HCT116 (cell line): ENCODE data around the gene CLN6. TPM values are rescaled to one million over a fixed set of nuclear protein-coding genes. Genes with fewer than 3 reads are reported as not detected.

Experiments used
- ATAC-seq: fragments of 200-7000 bp; cut with Tn5 transposase; 2 replicates; pipeline ENCODE4 v1.9.1; 2020; ENCODE audit warnings: mild to moderate bottlenecking, moderate library complexity
- BruUV-seq: library from RNA; stranded (reverse); fragments of 400-500 nt; replicated peaks from 2 replicates; lab custom pipeline; 2021; lab: Mats Ljungman, UMichigan
- CTCF ChIA-PET: fragments of 300-600 bp; sonication (Branson Sonifier 250); formaldehyde crosslinking; loops from one replicate; lab custom pipeline; 2021; ENCODE audit warnings: antibody characterized with exemption; lab: Charles Lee
- POLR2A ChIA-PET: fragments of 300-600, 350-600 bp; sonication (Branson Sonifier 250); formaldehyde crosslinking; loops from one replicate; lab custom pipeline; 2021; ENCODE audit warnings: antibody characterized with exemption; lab: Charles Lee
- RAD21 ChIA-PET, 2 experiments: fragments of 300-600 bp; sonication (Branson Sonifier 250); formaldehyde crosslinking; loops; one replicate each; lab custom pipeline; 2023; ENCODE audit warnings: low total read pairs in 2 of 2; ENCODE audit not compliant: uncharacterized antibody in 2 of 2, unreplicated experiment in 2 of 2, low non-redundant PET in 1 of 2; lab: Charles Lee
- DNase-seq: peaks from one replicate; pipeline ENCODE4 v3.0.0-alpha.2; 2010; ENCODE audit warnings: low read depth, low spot score
- H2AFZ ChIP-seq: fragments of 200-600 bp; shearing (Covaris generic), sonication (generic); 2 replicates; pipeline ENCODE4 v1.6.1; 2017; ENCODE audit warnings: low read depth, mixed run types, mixed read lengths, antibody characterized with exemption, low read length; ENCODE audit not compliant: poor library complexity, severe bottlenecking
- H3K27ac ChIP-seq: 2 replicates; pipeline ENCODE4 v1.5.1; 2012; ENCODE audit warnings: low read depth, low read length
- H3K27me3 ChIP-seq: fragments of 200-600 bp; sonication (generic); 2 replicates; pipeline ENCODE4 v1.6.1; 2016; ENCODE audit warnings: mixed run types, low read length, mixed read lengths; ENCODE audit not compliant: insufficient read depth
- H3K36me3 ChIP-seq, 2 experiments: fragments of 200-500 bp in 1 of 2; fragments of 200-600 bp in 1 of 2; sonication (Bioruptor generic) in 1 of 2; sonication (generic) in 1 of 2; 2 replicates each; pipeline versions ENCODE4 v1.5.1 to v1.6.1; 2014 to 2016; ENCODE audit warnings: low read length in 2 of 2, inconsistent platforms in 1 of 2, mixed read lengths in 1 of 2, mixed run types in 1 of 2; ENCODE audit not compliant: insufficient read depth in 2 of 2, control insufficient read depth in 1 of 2
- H3K4me1 ChIP-seq, 2 experiments: fragments of 200-600 bp in 1 of 2; sonication (generic) in 1 of 2; 2 replicates each; pipeline versions ENCODE4 v1.5.1 to v1.6.1; 2012 to 2017; ENCODE audit warnings: low read length in 2 of 2, inconsistent platforms in 1 of 2, mild to moderate bottlenecking in 1 of 2, mixed read lengths in 1 of 2, mixed run types in 1 of 2, moderate library complexity in 1 of 2; ENCODE audit not compliant: insufficient read depth in 2 of 2, control insufficient read depth in 1 of 2
- H3K4me2 ChIP-seq: fragments of 200-600 bp; sonication (generic); 2 replicates; pipeline ENCODE4 v1.6.1; 2017; ENCODE audit warnings: mixed run types, low read length, mixed read lengths
- H3K4me3 ChIP-seq, 2 experiments: fragments of 200-600 bp in 1 of 2; sonication (generic) in 1 of 2; replicated peaks in 1 of 2; 2 replicates each; pipeline ENCODE4 v1.5.1; 2011 to 2016; ENCODE audit warnings: low read length in 2 of 2, control low read depth in 1 of 2, low read depth in 1 of 2, mild to moderate bottlenecking in 1 of 2, mixed read lengths in 1 of 2, mixed run types in 1 of 2
- H3K79me2 ChIP-seq: fragments of 200-600 bp; sonication (generic); 2 replicates; pipeline ENCODE4 v1.6.1; 2017; ENCODE audit warnings: mild to moderate bottlenecking, mixed run types, low read length, moderate library complexity, mixed read lengths; ENCODE audit not compliant: insufficient read depth
- H3K9ac ChIP-seq: fragments of 200-600 bp; sonication (generic); 2 replicates; pipeline ENCODE4 v1.6.1; 2016; ENCODE audit warnings: low read length, mixed read lengths
- H3K9me2 ChIP-seq: fragments of 200-600 bp; sonication (generic), shearing (Covaris generic); 2 replicates; pipeline ENCODE4 v1.6.1; 2017; ENCODE audit warnings: mixed run types, mild to moderate bottlenecking, moderate library complexity; ENCODE audit not compliant: insufficient read depth
- H3K9me3 ChIP-seq, 2 experiments: fragments of 200-500 bp in 1 of 2; fragments of 200-600 bp in 1 of 2; sonication (Bioruptor generic) in 1 of 2; sonication (generic) in 1 of 2; 2 replicates each; pipeline ENCODE4 v1.6.1; 2014 to 2017; ENCODE audit warnings: low read length in 2 of 2, mixed read lengths in 2 of 2, inconsistent platforms in 1 of 2, low read depth in 1 of 2, mild to moderate bottlenecking in 1 of 2, mixed run types in 1 of 2, moderate library complexity in 1 of 2; ENCODE audit not compliant: control insufficient read depth in 1 of 2, insufficient read depth in 1 of 2
- H4K20me1 ChIP-seq: fragments of 200-600 bp; sonication (generic), shearing (Covaris generic); 2 replicates; pipeline ENCODE4 v1.6.1; 2017; ENCODE audit warnings: mixed run types, mild to moderate bottlenecking, moderate library complexity; ENCODE audit not compliant: insufficient read depth
- CEBPB ChIP-seq: IDR thresholded peaks from 2 replicates; pipeline ENCODE4 v1.6.1; 2012; ENCODE audit warnings: low read depth
- EGR1 ChIP-seq: IDR thresholded peaks from 2 replicates; pipeline ENCODE4 v1.6.1; 2012; ENCODE audit warnings: low read depth
- ELF1 ChIP-seq: IDR thresholded peaks from 2 replicates; pipeline ENCODE4 v1.6.1; 2012; ENCODE audit warnings: low read depth, borderline replicate concordance
- EZH2 ChIP-seq: fragments of 200-600 bp; sonication (generic); IDR thresholded peaks from 2 replicates; pipeline ENCODE4 v1.6.1; 2017; ENCODE audit warnings: antibody characterized with exemption, mixed run types
- FOSL1 ChIP-seq: IDR thresholded peaks from 2 replicates; pipeline ENCODE4 v1.6.1; 2012; ENCODE audit warnings: low read depth
- MAX ChIP-seq: IDR thresholded peaks from 2 replicates; pipeline ENCODE4 v1.6.1; 2012
- POLR2A ChIP-seq: IDR thresholded peaks from 2 replicates; pipeline ENCODE4 v1.7.0; 2011; ENCODE audit warnings: borderline replicate concordance; ENCODE audit not compliant: insufficient read depth, insufficient read length; ENCODE audit errors: extremely low read depth
- POLR2AphosphoS5 ChIP-seq: IDR thresholded peaks from 2 replicates; pipeline ENCODE4 v1.6.1; 2011; ENCODE audit warnings: mild to moderate bottlenecking, low read depth, low read length, moderate library complexity
- SIN3A ChIP-seq: IDR thresholded peaks from 2 replicates; pipeline ENCODE4 v1.6.1; 2012; ENCODE audit warnings: low read depth
- SP1 ChIP-seq: IDR thresholded peaks from 2 replicates; pipeline ENCODE4 v1.6.1; 2012; ENCODE audit warnings: low read depth
- TCF7L2 ChIP-seq: IDR thresholded peaks from 2 replicates; pipeline ENCODE4 v1.7.0; 2011; ENCODE audit warnings: borderline replicate concordance, inconsistent platforms; ENCODE audit not compliant: insufficient read depth, insufficient read length; ENCODE audit errors: extremely low read depth
- YY1 ChIP-seq: IDR thresholded peaks from 2 replicates; pipeline ENCODE4 v1.6.1; 2011; ENCODE audit warnings: low read length, low read depth, moderate library complexity, mild to moderate bottlenecking; ENCODE audit not compliant: insufficient replicate concordance; ENCODE audit errors: extremely low read depth
- ZFX ChIP-seq: fragments of 450-650 bp; IDR thresholded peaks from 2 replicates; pipeline ENCODE4 v1.6.1; 2017
- ZNF274 ChIP-seq: fragments of 200-500 bp; sonication (Bioruptor generic); IDR thresholded peaks from 2 replicates; pipeline ENCODE4 v1.6.1; 2014; ENCODE audit warnings: mild to moderate bottlenecking, low read depth, low read length, inconsistent platforms
- intact Hi-C: fragments of 100-400 bp; cut with micrococcal nuclease; formaldehyde crosslinking; loops from 2 replicates; pipeline ENCODE4 v1.10.0; 2022
- total RNA-seq: library from RNA; stranded (reverse); gene quantifications from one replicate; pipeline ENCODE4 v1.2.1, GENCODE V29; 2021; ENCODE audit not compliant: unreplicated experiment
- TF ChIP-seq, protein P1 (sequence below): IDR thresholded peaks from 2 replicates; pipeline ENCODE4 v1.6.1; 2012
- TF ChIP-seq, protein P2 (sequence below): IDR thresholded peaks from 2 replicates; pipeline ENCODE4 v1.6.1; 2011; ENCODE audit warnings: mild to moderate bottlenecking, low read length, moderate library complexity; ENCODE audit not compliant: insufficient replicate concordance; ENCODE audit errors: extremely low read depth
- TF ChIP-seq, protein P3 (sequence below): IDR thresholded peaks from 2 replicates; pipeline ENCODE4 v1.6.1; 2012; ENCODE audit warnings: low read depth

Gene CLN6
- total RNA-seq, 1 experiment from 2014 or later, result 44.1 TPM

- no peaks in the 10 kb centered on the region for H3K79me2 ChIP-seq
- no peaks in the 10 kb centered on the region for H3K4me1 ChIP-seq
- intact Hi-C loops, result no loop called here
- TF ChIP-seq ZNF274 (no peak), FOSL1 (no peak), EGR1 (no peak), CEBPB (no peak), POLR2AphosphoS5 (no peak), EZH2 (no peak), POLR2A (no peak), MAX (no peak), SIN3A (no peak), YY1 (no peak), ELF1 (no peak), ZFX (no peak), SP1 (no peak), TCF7L2 (no peak)
- TF ChIP-seq, protein P1, sequence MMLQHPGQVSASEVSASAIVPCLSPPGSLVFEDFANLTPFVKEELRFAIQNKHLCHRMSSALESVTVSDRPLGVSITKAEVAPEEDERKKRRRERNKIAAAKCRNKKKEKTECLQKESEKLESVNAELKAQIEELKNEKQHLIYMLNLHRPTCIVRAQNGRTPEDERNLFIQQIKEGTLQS, result no peak
- TF ChIP-seq, protein P2, sequence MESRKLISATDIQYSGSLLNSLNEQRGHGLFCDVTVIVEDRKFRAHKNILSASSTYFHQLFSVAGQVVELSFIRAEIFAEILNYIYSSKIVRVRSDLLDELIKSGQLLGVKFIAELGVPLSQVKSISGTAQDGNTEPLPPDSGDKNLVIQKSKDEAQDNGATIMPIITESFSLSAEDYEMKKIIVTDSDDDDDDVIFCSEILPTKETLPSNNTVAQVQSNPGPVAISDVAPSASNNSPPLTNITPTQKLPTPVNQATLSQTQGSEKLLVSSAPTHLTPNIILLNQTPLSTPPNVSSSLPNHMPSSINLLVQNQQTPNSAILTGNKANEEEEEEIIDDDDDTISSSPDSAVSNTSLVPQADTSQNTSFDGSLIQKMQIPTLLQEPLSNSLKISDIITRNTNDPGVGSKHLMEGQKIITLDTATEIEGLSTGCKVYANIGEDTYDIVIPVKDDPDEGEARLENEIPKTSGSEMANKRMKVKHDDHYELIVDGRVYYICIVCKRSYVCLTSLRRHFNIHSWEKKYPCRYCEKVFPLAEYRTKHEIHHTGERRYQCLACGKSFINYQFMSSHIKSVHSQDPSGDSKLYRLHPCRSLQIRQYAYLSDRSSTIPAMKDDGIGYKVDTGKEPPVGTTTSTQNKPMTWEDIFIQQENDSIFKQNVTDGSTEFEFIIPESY, result no peak
- TF ChIP-seq, protein P3, sequence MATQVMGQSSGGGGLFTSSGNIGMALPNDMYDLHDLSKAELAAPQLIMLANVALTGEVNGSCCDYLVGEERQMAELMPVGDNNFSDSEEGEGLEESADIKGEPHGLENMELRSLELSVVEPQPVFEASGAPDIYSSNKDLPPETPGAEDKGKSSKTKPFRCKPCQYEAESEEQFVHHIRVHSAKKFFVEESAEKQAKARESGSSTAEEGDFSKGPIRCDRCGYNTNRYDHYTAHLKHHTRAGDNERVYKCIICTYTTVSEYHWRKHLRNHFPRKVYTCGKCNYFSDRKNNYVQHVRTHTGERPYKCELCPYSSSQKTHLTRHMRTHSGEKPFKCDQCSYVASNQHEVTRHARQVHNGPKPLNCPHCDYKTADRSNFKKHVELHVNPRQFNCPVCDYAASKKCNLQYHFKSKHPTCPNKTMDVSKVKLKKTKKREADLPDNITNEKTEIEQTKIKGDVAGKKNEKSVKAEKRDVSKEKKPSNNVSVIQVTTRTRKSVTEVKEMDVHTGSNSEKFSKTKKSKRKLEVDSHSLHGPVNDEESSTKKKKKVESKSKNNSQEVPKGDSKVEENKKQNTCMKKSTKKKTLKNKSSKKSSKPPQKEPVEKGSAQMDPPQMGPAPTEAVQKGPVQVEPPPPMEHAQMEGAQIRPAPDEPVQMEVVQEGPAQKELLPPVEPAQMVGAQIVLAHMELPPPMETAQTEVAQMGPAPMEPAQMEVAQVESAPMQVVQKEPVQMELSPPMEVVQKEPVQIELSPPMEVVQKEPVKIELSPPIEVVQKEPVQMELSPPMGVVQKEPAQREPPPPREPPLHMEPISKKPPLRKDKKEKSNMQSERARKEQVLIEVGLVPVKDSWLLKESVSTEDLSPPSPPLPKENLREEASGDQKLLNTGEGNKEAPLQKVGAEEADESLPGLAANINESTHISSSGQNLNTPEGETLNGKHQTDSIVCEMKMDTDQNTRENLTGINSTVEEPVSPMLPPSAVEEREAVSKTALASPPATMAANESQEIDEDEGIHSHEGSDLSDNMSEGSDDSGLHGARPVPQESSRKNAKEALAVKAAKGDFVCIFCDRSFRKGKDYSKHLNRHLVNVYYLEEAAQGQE, result no peak
- H3K9ac ChIP-seq, result no peak overlapping the region
- POLR2A ChIA-PET, result interaction anchor here (1.2 kb wide), 1 partner anchor 19 kb away, joined by 3 read pairs; no protein-coding TSS in a partner anchor
- no peaks in the 10 kb centered on the region for H3K36me3 ChIP-seq
- H2AFZ ChIP-seq, result no peak overlapping the region
- no peak for DNase-seq
- no peak for ATAC-seq
- no peaks in the 10 kb centered on the region for H3K27me3 ChIP-seq
- H4K20me1 ChIP-seq, result no peaks in the 10 kb centered on the region
- no peak overlapping the region for H3K4me2 ChIP-seq
- no TSS peak for BruUV-seq
- H3K4me3 ChIP-seq, result no peak overlapping the region
- H3K9me3 ChIP-seq, result no peaks in the 10 kb centered on the region
- no peaks in the 10 kb centered on the region for H3K9me2 ChIP-seq
- CTCF ChIA-PET, result no interaction called here
- H3K27ac ChIP-seq, result no peak overlapping the region
- RAD21 ChIA-PET, result no interaction called here
Measured at GRCh38 chr15:68258692-68259091, 29.2 kb upstream of the CLN6 start.
